Activated naive CD4-positive, alpha-beta T cell treated with anti-CD3 and anti-CD28 coated beads, Interleukin-2, amount 50 U/mL, for 24 hours (primary cell): ENCODE data around the gene RANBP9.

ENCODE experiments used
- H3K27ac Mint-ChIP-seq: one replicate; pipeline ENCODE4 v1.8.0; 2021; ENCODE audit warnings: mild to moderate bottlenecking, mixed read lengths
- H3K27me3 Mint-ChIP-seq: one replicate; pipeline ENCODE4 v1.8.0; 2021; ENCODE audit warnings: mixed read lengths
- H3K36me3 Mint-ChIP-seq: one replicate; pipeline ENCODE4 v1.8.0; 2021; ENCODE audit warnings: mixed read lengths
- H3K4me1 Mint-ChIP-seq: one replicate; pipeline ENCODE4 v1.8.0; 2021; ENCODE audit warnings: mixed read lengths
- H3K4me3 Mint-ChIP-seq: one replicate; pipeline ENCODE4 v1.8.0; 2021; ENCODE audit warnings: mild to moderate bottlenecking, mixed read lengths
- H3K9me3 Mint-ChIP-seq: one replicate; pipeline ENCODE4 v1.8.0; 2021; ENCODE audit warnings: mixed read lengths

The RANBP9 gene

GRCh38 chr6:13615792-13616120 lies 95.9 kb downstream of the RANBP9 start:
- Mint-ChIP-seq H3K4me3 (peak overlapping the region; percentile 96), H3K27me3 (no peaks in the 10 kb centered on the region), H3K27ac (peak overlapping the region; percentile 99), H3K36me3 (peaks cover 18% of the 10 kb centered on the region), H3K4me1 (peaks cover 38% of the 10 kb centered on the region), H3K9me3 (no peaks in the 10 kb centered on the region)

- no peaks in the 10 kb centered on the region for H3K9me3 Mint-ChIP-seq
- H3K36me3 Mint-ChIP-seq: peaks cover 18% of the 10 kb centered on the region
- peak within 1 kb of the TSS; percentile 99 for H3K27ac Mint-ChIP-seq
- peak within 1 kb of the TSS; percentile 96 for H3K4me3 Mint-ChIP-seq
- H3K4me1 Mint-ChIP-seq: peaks cover 38% of the 10 kb centered on the region
- no peaks in the 10 kb centered on the region for H3K27me3 Mint-ChIP-seq
Measured at GRCh38 chr6:13614926-13615791, 96.5 kb downstream of the RANBP9 start, which contains the start of gene NOL7. Gene NOL7 (plus strand): TSS chr6:13615335. CDS start chr6:13615359, 24 bp downstream.

GRCh38 chr6:13614126-13614925 lies 97.3 kb downstream of the RANBP9 start:
- H3K4me1 Mint-ChIP-seq: peaks cover 38% of the 10 kb centered on the region
- peak overlapping the region; percentile 99 for H3K27ac Mint-ChIP-seq
- no peaks in the 10 kb centered on the region for H3K9me3 Mint-ChIP-seq

DNA sequence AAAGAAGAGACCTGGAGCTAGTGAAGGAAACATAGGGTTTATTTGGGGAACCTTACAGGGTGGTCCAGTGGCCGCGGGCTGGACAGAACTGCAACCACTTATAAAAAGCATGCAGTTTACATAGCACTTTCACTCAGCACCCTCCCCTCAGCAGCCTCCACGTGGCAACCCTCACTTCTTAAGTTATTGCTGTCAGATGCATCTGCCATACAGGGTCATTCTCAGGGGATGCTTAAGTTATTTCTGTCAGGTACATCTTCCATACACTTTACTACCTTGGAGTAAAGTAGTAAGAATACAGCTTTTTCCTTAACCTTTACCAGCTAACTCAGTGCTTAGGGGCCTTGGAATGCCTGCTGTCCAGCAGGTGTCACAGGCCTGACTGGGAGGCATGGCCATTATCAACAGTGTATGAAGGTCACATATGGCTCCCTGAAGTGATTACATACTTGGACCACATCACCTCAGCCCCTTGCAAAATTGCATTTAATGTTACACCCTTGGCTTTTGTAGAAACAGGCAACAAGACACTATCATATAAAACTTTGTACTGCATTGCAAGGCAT lies 98.5 kb downstream of the RANBP9 start:
- Mint-ChIP-seq H3K27me3 (no peaks in the 10 kb centered on the region), H3K4me3 (no peak overlapping the region), H3K9me3 (no peaks in the 10 kb centered on the region)

More at GRCh38 chr6:13614126-13614925, 97.3 kb downstream of the RANBP9 start:
- Mint-ChIP-seq H3K36me3 (peaks cover 18% of the 10 kb centered on the region), H3K4me3 (peak overlapping the region; percentile 96), H3K27me3 (no peaks in the 10 kb centered on the region)

GRCh38 chr6:13611715-13612114 lies 99.9 kb downstream of the RANBP9 start:
- Mint-ChIP-seq H3K4me3 (no peak overlapping the region), H3K27me3 (no peaks in the 10 kb centered on the region), H3K36me3 (peaks cover 10% of the 10 kb centered on the region), H3K27ac (peak overlapping the region; percentile 74), H3K4me1 (peaks cover 21% of the 10 kb centered on the region), H3K9me3 (no peaks in the 10 kb centered on the region)

More for the DNA sequence above, 98.5 kb downstream of the RANBP9 start:
- peaks cover 18% of the 10 kb centered on the region for H3K36me3 Mint-ChIP-seq
- peaks cover 33% of the 10 kb centered on the region for H3K4me1 Mint-ChIP-seq
- H3K27ac Mint-ChIP-seq: peak overlapping the region; percentile 1

GRCh38 chr6:13605634-13606033 lies 106.0 kb downstream of the RANBP9 start:
- H3K27me3 Mint-ChIP-seq: no peaks in the 10 kb centered on the region
- no peaks in the 10 kb centered on the region for H3K4me1 Mint-ChIP-seq
- H3K27ac Mint-ChIP-seq: no peak overlapping the region
- H3K36me3 Mint-ChIP-seq: peaks cover 9% of the 10 kb centered on the region
- H3K9me3 Mint-ChIP-seq: no peaks in the 10 kb centered on the region
- H3K4me3 Mint-ChIP-seq: no peak overlapping the region

- Mint-ChIP-seq H3K27me3 (no peaks in the 10 kb centered on the region), H3K4me1 (no peaks in the 10 kb centered on the region), H3K27ac (no peak overlapping the region), H3K9me3 (no peaks in the 10 kb centered on the region), H3K36me3 (peaks cover 9% of the 10 kb centered on the region), H3K4me3 (no peak overlapping the region)
Measured at GRCh38 chr6:13604546-13605416, 106.9 kb downstream of the RANBP9 start.

DNA sequence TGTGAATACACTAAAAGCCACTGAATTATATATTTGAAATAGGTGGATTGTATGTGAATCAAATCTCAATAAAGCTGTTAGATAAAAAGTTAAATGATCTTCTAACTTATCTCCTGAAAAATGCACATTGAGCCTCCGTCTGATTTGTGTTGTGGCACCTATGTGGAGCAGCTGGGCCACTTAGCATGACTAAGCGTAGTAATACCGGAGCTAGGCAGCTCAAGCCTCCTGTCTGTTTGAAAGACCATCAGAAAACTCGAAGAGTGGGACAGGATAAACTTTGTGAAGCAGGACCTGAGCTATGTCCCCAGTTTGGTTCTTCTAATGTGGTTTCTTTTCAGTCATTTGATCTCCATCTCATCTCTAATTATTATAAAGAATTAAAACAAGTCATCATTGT lies 107.5 kb downstream of the RANBP9 start:
- Mint-ChIP-seq H3K9me3 (no peaks in the 10 kb centered on the region), H3K4me1 (no peaks in the 10 kb centered on the region), H3K4me3 (no peak overlapping the region), H3K36me3 (peaks cover 9% of the 10 kb centered on the region), H3K27ac (no peak overlapping the region), H3K27me3 (no peaks in the 10 kb centered on the region)

GRCh38 chr6:13600036-13600435 lies 111.6 kb downstream of the RANBP9 start:
- H3K9me3 Mint-ChIP-seq: no peaks in the 10 kb centered on the region
- H3K27ac Mint-ChIP-seq: no peak overlapping the region
- H3K4me3 Mint-ChIP-seq: no peak overlapping the region
- H3K4me1 Mint-ChIP-seq: no peaks in the 10 kb centered on the region
- peaks cover 17% of the 10 kb centered on the region for H3K36me3 Mint-ChIP-seq
- no peaks in the 10 kb centered on the region for H3K27me3 Mint-ChIP-seq

DNA sequence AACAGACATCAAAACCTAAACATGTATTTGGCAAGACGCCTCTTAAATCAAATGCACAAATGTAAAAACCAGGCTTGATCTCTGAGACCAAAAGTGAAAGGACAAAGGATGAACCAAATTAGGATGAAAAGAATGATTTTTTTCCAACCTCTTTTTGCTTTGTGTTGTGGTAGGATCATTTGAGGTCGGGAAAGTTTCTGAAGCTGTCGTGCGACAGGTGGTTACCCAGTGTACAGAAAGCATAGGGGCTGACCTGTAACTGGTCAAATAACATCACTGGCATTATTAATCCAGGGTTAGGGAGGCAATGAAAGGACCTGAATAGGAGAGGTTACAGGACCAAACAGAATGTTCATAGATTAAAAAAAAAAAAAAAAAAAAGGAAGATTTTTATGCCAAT lies 114.6 kb downstream of the RANBP9 start:
- H3K27ac Mint-ChIP-seq: no peak overlapping the region
- no peaks in the 10 kb centered on the region for H3K9me3 Mint-ChIP-seq
- H3K4me3 Mint-ChIP-seq: no peak overlapping the region
- peaks cover 13% of the 10 kb centered on the region for H3K36me3 Mint-ChIP-seq
- no peaks in the 10 kb centered on the region for H3K4me1 Mint-ChIP-seq
- no peaks in the 10 kb centered on the region for H3K27me3 Mint-ChIP-seq

GRCh38 chr6:13593720-13594119 lies 117.9 kb downstream of the RANBP9 start:
- Mint-ChIP-seq H3K27me3 (no peaks in the 10 kb centered on the region), H3K36me3 (peaks cover 10% of the 10 kb centered on the region), H3K9me3 (no peaks in the 10 kb centered on the region), H3K4me3 (no peak overlapping the region), H3K4me1 (no peaks in the 10 kb centered on the region), H3K27ac (no peak overlapping the region)

- Mint-ChIP-seq H3K36me3 (peaks cover 8% of the 10 kb centered on the region), H3K27me3 (no peaks in the 10 kb centered on the region), H3K4me1 (no peaks in the 10 kb centered on the region), H3K4me3 (no peak overlapping the region), H3K9me3 (no peaks in the 10 kb centered on the region), H3K27ac (no peak overlapping the region)
Measured at GRCh38 chr6:13593103-13593502, 118.5 kb downstream of the RANBP9 start.

DNA sequence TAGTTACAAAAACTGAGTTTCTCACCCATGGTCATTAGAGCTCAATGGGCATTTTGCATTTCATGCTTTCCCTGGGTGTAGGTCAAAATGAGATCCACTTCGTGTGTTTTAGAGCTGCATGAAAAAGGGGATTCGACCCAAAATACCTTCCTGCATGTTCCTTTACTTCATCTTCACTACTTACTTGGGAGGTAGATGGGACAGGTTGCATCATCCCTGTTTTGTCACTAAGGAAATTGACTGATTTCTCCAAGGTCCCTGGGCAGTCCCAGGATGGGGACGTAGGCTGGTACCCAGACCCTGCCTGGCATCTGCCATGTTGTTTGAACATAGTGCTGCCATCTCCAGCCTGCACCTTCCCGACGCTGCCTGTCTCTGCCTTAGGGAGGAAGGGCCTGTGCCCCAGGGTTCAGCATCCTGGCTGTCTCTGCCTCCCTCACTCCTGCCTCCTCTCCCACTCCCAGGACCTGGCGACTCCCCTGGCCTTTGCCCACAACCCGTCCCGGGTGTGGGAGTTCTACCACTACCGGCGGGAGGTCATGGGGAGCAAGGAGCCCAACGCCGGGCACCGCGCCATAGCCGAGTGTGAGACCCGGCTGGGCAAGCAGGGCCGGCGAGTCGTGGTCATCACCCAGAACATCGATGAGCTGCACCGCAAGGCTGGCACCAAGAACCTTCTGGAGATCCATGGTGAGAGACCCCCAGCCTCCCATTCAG lies 120.3 kb downstream of the RANBP9 start:
- H3K27me3 Mint-ChIP-seq: no peaks in the 10 kb centered on the region
- H3K36me3 Mint-ChIP-seq: peaks cover 2% of the 10 kb centered on the region
- H3K9me3 Mint-ChIP-seq: no peaks in the 10 kb centered on the region
- H3K4me3 Mint-ChIP-seq: no peak overlapping the region
- H3K27ac Mint-ChIP-seq: no peak overlapping the region
- H3K4me1 Mint-ChIP-seq: no peaks in the 10 kb centered on the region

- Mint-ChIP-seq H3K4me3 (no peak overlapping the region), H3K4me1 (no peaks in the 10 kb centered on the region), H3K9me3 (no peaks in the 10 kb centered on the region), H3K27me3 (no peaks in the 10 kb centered on the region), H3K36me3 (peaks cover 4% of the 10 kb centered on the region), H3K27ac (no peak overlapping the region)
Measured at GRCh38 chr6:13590574-13591153, 121.0 kb downstream of the RANBP9 start.
